HepG2 (cell line): ENCODE results near the gene EPC2. TPM values are rescaled to one million over a fixed set of nuclear protein-coding genes. Genes with fewer than 3 reads are reported as not detected.

Experiments
- ATAC-seq: fragments of 200-7000 bp; cut with Tn5 transposase; 3 replicates; pipeline ENCODE4 v1.9.1; 2020; ENCODE audit warnings: mild to moderate bottlenecking, moderate library complexity
- BruUV-seq: library from RNA; stranded (reverse); fragments of 400-500 nt; replicated peaks from 2 replicates; lab custom pipeline; 2021; lab: Mats Ljungman, UMichigan
- CTCF ChIA-PET: fragments of 300-600 bp; formaldehyde crosslinking; extraction: SDS; loops from one replicate; lab custom pipeline; 2021; ENCODE audit warnings: low total read pairs, inconsistent platforms, low intra/inter-chr PET ratio; lab: Yijun Ruan, JAX
- POLR2A ChIA-PET: fragments of 350-600 bp; sonication (Branson Sonifier 250); formaldehyde crosslinking; loops from one replicate; lab custom pipeline; 2020; ENCODE audit warnings: antibody characterized with exemption, inconsistent platforms; lab: Yijun Ruan, JAX
- DNase-seq: peaks from one replicate; pipeline ENCODE4 v3.0.0-alpha.2; 2015; ENCODE audit warnings: low spot score
- FAIRE-seq: peaks from 3 replicates; lab custom pipeline; 2011; peaks lifted over from hg19 to GRCh38; lab: Jason Lieb, UNC
- H2AFZ ChIP-seq: one replicate; pipeline ENCODE4 v1.6.1; 2011; ENCODE audit warnings: low read length, inconsistent platforms
- H3K27ac ChIP-seq: fragments of 300-600 bp; 3 replicates; pipeline ENCODE4 v1.8.0; 2011; ENCODE audit warnings: mixed run types, mild to moderate bottlenecking, mixed read lengths, low read length, inconsistent platforms; ENCODE audit not compliant: insufficient read depth; ENCODE audit errors: extremely low read length
- H3K27me3 ChIP-seq, 2 experiments: fragments of 200-600 bp in 1 of 2; 2 replicates in 1 of 2; 3 replicates in 1 of 2; pipeline versions ENCODE4 v1.6.0 to v1.8.0; 2011; ENCODE audit warnings: low read length in 2 of 2, mild to moderate bottlenecking in 2 of 2, moderate library complexity in 2 of 2, inconsistent platforms in 1 of 2; ENCODE audit not compliant: insufficient read depth in 2 of 2, control insufficient read depth in 1 of 2
- H3K36me3 ChIP-seq, 2 experiments: fragments of 200-600 bp in 1 of 2; replicated peaks in 1 of 2; 2 replicates in 1 of 2; 3 replicates in 1 of 2; pipeline versions ENCODE4 v1.5.1 to v1.8.0; 2011; ENCODE audit warnings: low read length in 2 of 2, inconsistent platforms in 1 of 2; ENCODE audit not compliant: insufficient read depth in 2 of 2, control insufficient read depth in 1 of 2
- H3K4me1 ChIP-seq: 2 replicates; pipeline ENCODE4 v1.5.1; 2012; ENCODE audit warnings: low read length, inconsistent platforms; ENCODE audit not compliant: insufficient read depth
- H3K4me2 ChIP-seq: 2 replicates; pipeline ENCODE4 v1.6.0; 2011; ENCODE audit warnings: low read depth, low read length, inconsistent platforms
- H3K4me3 ChIP-seq, 3 experiments: fragments of 200-600 bp in 1 of 3; sonication (generic), shearing (Covaris generic) in 1 of 3; replicated peaks in 1 of 3; 2 replicates each; pipeline ENCODE4 v1.5.1; 2011 to 2016; ENCODE audit warnings: low read length in 3 of 3, inconsistent platforms in 2 of 3, low read depth in 2 of 3, mild to moderate bottlenecking in 2 of 3, control low read depth in 1 of 3, mixed read lengths in 1 of 3; ENCODE audit not compliant: insufficient read depth in 1 of 3
- H3K79me2 ChIP-seq: one replicate; pipeline ENCODE4 v1.6.1; 2011; ENCODE audit warnings: low read length, inconsistent platforms; ENCODE audit not compliant: insufficient read depth
- H3K9ac ChIP-seq: 2 replicates; pipeline ENCODE4 v1.6.0; 2011; ENCODE audit warnings: mild to moderate bottlenecking, low read depth, low read length, inconsistent platforms; ENCODE audit not compliant: insufficient read depth
- H3K9me3 ChIP-seq: 2 replicates; pipeline ENCODE4 v1.5.1; 2012; ENCODE audit warnings: mild to moderate bottlenecking, low read length
- H4K20me1 ChIP-seq: 2 replicates; pipeline ENCODE4 v1.6.0; 2011; ENCODE audit warnings: inconsistent platforms, mild to moderate bottlenecking, low read length, moderate library complexity; ENCODE audit not compliant: insufficient read depth
- MAFF ChIP-seq: IDR thresholded peaks from 2 replicates; pipeline ENCODE4 v1.6.1; 2011; ENCODE audit warnings: low read depth, low read length, improper control_type of control experiment
- MAFK ChIP-seq, 2 experiments: IDR thresholded peaks in 1 of 2; conservative IDR thresholded peaks in 1 of 2; 2 replicates each; pipeline ENCODE4 v1.6.1; 2011; ENCODE audit warnings: improper control_type of control experiment in 2 of 2, low read length in 2 of 2
- PLRG1 ChIP-seq: fragments of 450-650 bp; conservative IDR thresholded peaks from 2 replicates; pipeline ENCODE4 v1.6.1; 2016
- SMYD3 ChIP-seq: sonication (generic); formaldehyde crosslinking; IDR thresholded peaks from 2 replicates; pipeline ENCODE4 v1.8.1; 2023; ENCODE audit warnings: mild to moderate bottlenecking, missing genetic modification reagents
- SOX5 ChIP-seq: IDR thresholded peaks from 2 replicates; pipeline ENCODE4 v1.6.1; 2016; ENCODE audit warnings: borderline replicate concordance
- ZNF547 ChIP-seq: sonication (generic); formaldehyde crosslinking; IDR thresholded peaks from 2 replicates; pipeline ENCODE4 v1.5.1; 2020; ENCODE audit warnings: mild to moderate bottlenecking, missing genetic modification reagents
- WGBS: methylation state at CpG from one replicate; pipeline ENCODE4 v1.1.6; 2017; ENCODE audit warnings: low lambda C conversion rate; 5-methylcytosine and 5-hydroxymethylcytosine counted together
- in situ Hi-C: cut with HindIII; loops from 2 replicates; pipeline ENCODE4 v1.10.0; 2017; ENCODE audit warnings: low pct_unique_long_range_greater_than_20kb; ENCODE audit not compliant: extremely low pct_ligation_motif_present
- intact Hi-C: fragments of 100-400 bp; cut with micrococcal nuclease; formaldehyde crosslinking; loops from one replicate; pipeline ENCODE4 v1.10.0; 2022; ENCODE audit not compliant: unreplicated experiment
- polyA plus RNA-seq, 8 experiments: library from polyadenylated mRNA; depleted of rRNA in 3 of 8; stranded (reverse) in 7 of 8; unstranded in 1 of 8; fragments of >200 nt; fragmentation: Illumina TruSeq in 4 of 8; extraction: Trizol in 4 of 8; gene quantifications; 2 replicates each; pipeline versions ENCODE4 v1.2.1 to v1.2.3, GENCODE V29; 2011 to 2016; ENCODE audit warnings: low read depth in 4 of 8, missing spikeins in 1 of 8, mixed read lengths in 1 of 8; ENCODE audit not compliant: insufficient read depth in 1 of 8
- total RNA-seq, 5 experiments: library from RNA; depleted of rRNA; stranded (reverse); fragments of >200 nt; fragmentation: Illumina TruSeq; extraction: Trizol; gene quantifications; 2 replicates each; pipeline ENCODE4 v1.2.3, GENCODE V29; 2016; ENCODE audit warnings: low read depth in 1 of 5
- TF ChIP-seq, protein P1 (sequence below): sonication (generic); formaldehyde crosslinking; IDR thresholded peaks from 2 replicates; pipeline ENCODE4 v1.4.0; 2020; ENCODE audit warnings: mild to moderate bottlenecking, missing genetic modification reagents
- TF ChIP-seq, protein P2 (sequence below): sonication (generic); formaldehyde crosslinking; IDR thresholded peaks from 2 replicates; pipeline ENCODE4 v1.4.0; 2020; ENCODE audit warnings: missing genetic modification reagents, mild to moderate bottlenecking, borderline replicate concordance

Gene EPC2
- total and polyA plus RNA-seq, 2 of the 13 experiments (the other 11 are each of a cell fraction or from before 2014, with no cell fraction given), result 20.5 to 22.0 TPM

DNA sequence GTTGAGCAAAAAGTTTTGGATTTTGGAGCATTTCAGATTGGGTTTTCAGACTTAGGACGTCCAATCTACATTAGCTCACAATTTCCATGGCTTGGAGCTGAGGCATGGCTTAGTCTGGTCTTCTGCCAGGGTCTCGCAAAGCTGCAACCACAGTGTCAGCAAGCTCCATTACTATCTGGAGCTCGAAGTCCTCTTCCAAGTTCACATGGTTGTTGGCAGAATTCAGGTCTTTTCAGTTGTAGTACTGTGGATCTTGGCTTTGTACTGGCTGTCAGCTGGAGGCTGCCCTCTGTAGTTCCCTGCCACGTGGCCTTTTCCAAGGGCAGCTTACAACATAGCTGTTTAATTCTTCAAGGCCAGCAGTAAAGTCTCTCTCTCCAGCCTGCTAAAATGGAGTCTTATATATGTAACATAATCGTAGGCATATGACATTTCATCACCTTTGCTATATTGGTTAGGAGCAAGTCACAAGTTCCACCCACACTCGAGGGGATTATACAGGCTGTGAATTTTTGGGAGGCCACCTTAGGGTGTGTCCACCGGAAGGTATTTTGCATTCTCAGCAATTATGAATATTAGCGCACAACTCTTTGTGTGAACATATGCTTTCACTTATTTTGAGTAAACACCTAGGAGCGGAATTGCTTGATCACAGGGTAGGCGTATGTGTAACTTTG is 41.5 kb upstream of the EPC2 start:
- Histone ChIP-seq H3K79me2 (no peaks in the 10 kb centered on the region), H2AFZ (no peak overlapping the region), H3K27ac (no peak overlapping the region), H3K9ac (no peak overlapping the region), H3K36me3 (no peaks in the 10 kb centered on the region), H3K9me3 (no peaks in the 10 kb centered on the region), H3K4me2 (no peak overlapping the region), H3K27me3 (peaks cover 0 to 16% of the 10 kb centered on the region in 2 experiments; a peak in 3 of 5 replicates), H3K4me3 (no peak overlapping the region), H3K4me1 (no peaks in the 10 kb centered on the region), H4K20me1 (no peaks in the 10 kb centered on the region)
- POLR2A ChIA-PET, result no interaction called here
- FAIRE-seq (no peak), DNase-seq (no peak), ATAC-seq (no peak; the same call in 2 of the 3 replicates)
- WGBS, result 40% methylated on average over 10 of the region's 10 CpGs
- no TSS peak for BruUV-seq
- TF ChIP-seq PLRG1 (no peak), ZNF547 (CRISPR knock-in tag) (no peak), MAFF (peak; percentile 80), SOX5 (CRISPR knock-in tag) (no peak), SMYD3 (CRISPR knock-in tag) (no peak), MAFK (conservative IDR thresholded peaks at IDR 0.05 in 1 of 2, IDR thresholded peaks at IDR 0.05 in 1 of 2; ENCODE audit: low read length in 2 of 2) (peak; percentile 85 to 90)
- TF ChIP-seq, protein P1, sequence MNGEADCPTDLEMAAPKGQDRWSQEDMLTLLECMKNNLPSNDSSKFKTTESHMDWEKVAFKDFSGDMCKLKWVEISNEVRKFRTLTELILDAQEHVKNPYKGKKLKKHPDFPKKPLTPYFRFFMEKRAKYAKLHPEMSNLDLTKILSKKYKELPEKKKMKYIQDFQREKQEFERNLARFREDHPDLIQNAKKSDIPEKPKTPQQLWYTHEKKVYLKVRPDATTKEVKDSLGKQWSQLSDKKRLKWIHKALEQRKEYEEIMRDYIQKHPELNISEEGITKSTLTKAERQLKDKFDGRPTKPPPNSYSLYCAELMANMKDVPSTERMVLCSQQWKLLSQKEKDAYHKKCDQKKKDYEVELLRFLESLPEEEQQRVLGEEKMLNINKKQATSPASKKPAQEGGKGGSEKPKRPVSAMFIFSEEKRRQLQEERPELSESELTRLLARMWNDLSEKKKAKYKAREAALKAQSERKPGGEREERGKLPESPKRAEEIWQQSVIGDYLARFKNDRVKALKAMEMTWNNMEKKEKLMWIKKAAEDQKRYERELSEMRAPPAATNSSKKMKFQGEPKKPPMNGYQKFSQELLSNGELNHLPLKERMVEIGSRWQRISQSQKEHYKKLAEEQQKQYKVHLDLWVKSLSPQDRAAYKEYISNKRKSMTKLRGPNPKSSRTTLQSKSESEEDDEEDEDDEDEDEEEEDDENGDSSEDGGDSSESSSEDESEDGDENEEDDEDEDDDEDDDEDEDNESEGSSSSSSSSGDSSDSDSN, result no peak
- TF ChIP-seq, protein P2, sequence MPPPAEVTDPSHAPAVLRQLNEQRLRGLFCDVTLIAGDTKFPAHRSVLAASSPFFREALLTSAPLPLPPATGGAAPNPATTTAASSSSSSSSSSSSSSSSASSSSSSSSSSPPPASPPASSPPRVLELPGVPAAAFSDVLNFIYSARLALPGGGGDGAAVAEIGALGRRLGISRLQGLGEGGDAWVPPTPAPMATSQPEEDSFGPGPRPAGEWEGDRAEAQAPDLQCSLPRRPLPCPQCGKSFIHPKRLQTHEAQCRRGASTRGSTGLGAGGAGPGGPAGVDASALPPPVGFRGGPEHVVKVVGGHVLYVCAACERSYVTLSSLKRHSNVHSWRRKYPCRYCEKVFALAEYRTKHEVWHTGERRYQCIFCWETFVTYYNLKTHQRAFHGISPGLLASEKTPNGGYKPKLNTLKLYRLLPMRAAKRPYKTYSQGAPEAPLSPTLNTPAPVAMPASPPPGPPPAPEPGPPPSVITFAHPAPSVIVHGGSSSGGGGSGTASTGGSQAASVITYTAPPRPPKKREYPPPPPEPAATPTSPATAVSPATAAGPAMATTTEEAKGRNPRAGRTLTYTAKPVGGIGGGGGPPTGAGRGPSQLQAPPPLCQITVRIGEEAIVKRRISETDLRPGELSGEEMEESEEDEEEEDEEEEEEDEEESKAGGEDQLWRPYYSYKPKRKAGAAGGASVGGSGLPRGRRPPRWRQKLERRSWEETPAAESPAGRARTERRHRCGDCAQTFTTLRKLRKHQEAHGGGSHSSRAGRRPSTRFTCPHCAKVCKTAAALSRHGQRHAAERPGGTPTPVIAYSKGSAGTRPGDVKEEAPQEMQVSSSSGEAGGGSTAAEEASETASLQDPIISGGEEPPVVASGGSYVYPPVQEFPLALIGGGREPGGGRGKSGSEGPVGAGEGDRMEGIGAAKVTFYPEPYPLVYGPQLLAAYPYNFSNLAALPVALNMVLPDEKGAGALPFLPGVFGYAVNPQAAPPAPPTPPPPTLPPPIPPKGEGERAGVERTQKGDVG (CRISPR knock-in tag), result no peak
- intact Hi-C loops, result no loop called here
- CTCF ChIA-PET, result no interaction called here
- in situ Hi-C loops, result no loop called here
